Astrocyte (in vitro differentiated cells and primary cell): ENCODE data around the gene CUL7.

Source experiments
- CTCF ChIP-seq: IDR thresholded peaks from 2 replicates; pipeline ENCODE4 v1.5.1; 2011; ENCODE audit warnings: low read depth, mild to moderate bottlenecking, inconsistent platforms, low read length, moderate library complexity; ENCODE audit not compliant: insufficient read depth
- EZH2 ChIP-seq: IDR thresholded peaks from 2 replicates; pipeline ENCODE4 v1.6.1; 2012; ENCODE audit warnings: mild to moderate bottlenecking, low read length, inconsistent platforms; ENCODE audit not compliant: insufficient read depth

GRCh38 chr6:43077333-43077809 is 23.7 kb upstream of the CUL7 start:
- TF ChIP-seq CTCF (no peak), EZH2 (no peak)
